Measurements from ENCODE around the gene OR2L2.

- TF ChIP-seq CTCF (conservative IDR thresholded peaks at IDR 0.05 in 1 of 2, IDR thresholded peaks at IDR 0.05 in 1 of 2; ENCODE audit: extremely low read depth in 1 of 2, insufficient read depth in 1 of 2, low read depth in 1 of 2, low read length in 2 of 2) (no peak), EZH2 (IDR thresholded peaks at IDR 0.05; ENCODE audit: borderline replicate concordance, low read length) (no peak)
These were observed 22.1 kb upstream of the OR2L2 start for GRCh38 chr1:248007778-248008177.
